GM18508 (cell line): ENCODE results near the gene RAB2B.
"Not testable (repeated sequence)": the region's sequence is repeated elsewhere in the genome, so short reads cannot be mapped to it uniquely, and the experiment has no call there.

Experiments
- ATAC-seq: cut with Tn5 transposase; IDR thresholded peaks from one replicate; pipeline ENCODE4 v1.9.1; 2021; ENCODE audit warnings: moderate number of reproducible peaks; ENCODE audit not compliant: insufficient read depth, unreplicated experiment

Gene RAB2B

GRCh38 chr14:21494902-21495762, 18.4 kb upstream of the RAB2B start:
- no peak for ATAC-seq

GRCh38 chr14:21486640-21487087, 9.9 kb upstream of the RAB2B start:
- ATAC-seq: no peak

GRCh38 chr14:21476523-21476924, 235 bp downstream of the RAB2B start:
- ATAC-seq: no peak

- ATAC-seq: no peak
These were observed 814 bp downstream of the RAB2B start for GRCh38 chr14:21475767-21476522.

- no peak for ATAC-seq
These were observed 9.1 kb downstream of the RAB2B start for GRCh38 chr14:21467616-21468015.

GRCh38 chr14:21455912-21456667, 20.7 kb downstream of the RAB2B start, which contains the start of gene CHD8:
Gene CHD8 (minus strand): TSS chr14:21456123. CDS start chr14:21431643, 24,480 bp downstream.
- ATAC-seq: peak; percentile 94

GRCh38 chr14:21455592-21455911, 21.2 kb downstream of the RAB2B start:
- peak; percentile 3 for ATAC-seq

- ATAC-seq: no peak
These were observed 21.8 kb downstream of the RAB2B start for GRCh38 chr14:21454843-21455544.

- no peak for ATAC-seq
These were observed 26.9 kb downstream of the RAB2B start for GRCh38 chr14:21449899-21450216.

GRCh38 chr14:21442657-21443056, 34.1 kb downstream of the RAB2B start:
- ATAC-seq: not testable (repeated sequence)

GRCh38 chr14:21440859-21441258, 35.9 kb downstream of the RAB2B start:
- no peak for ATAC-seq

- peak; percentile 95 for ATAC-seq
These were observed 39.5 kb downstream of the RAB2B start for GRCh38 chr14:21437063-21437901.

- ATAC-seq: no peak
These were observed 40.1 kb downstream of the RAB2B start for GRCh38 chr14:21436567-21437062.

GRCh38 chr14:21431126-21431525, 45.6 kb downstream of the RAB2B start:
- ATAC-seq: no peak

GRCh38 chr14:21428930-21429329, 47.8 kb downstream of the RAB2B start:
- no peak for ATAC-seq

GRCh38 chr14:21426692-21427091, 50.1 kb downstream of the RAB2B start:
- ATAC-seq: no peak

GRCh38 chr14:21419528-21419927, 57.2 kb downstream of the RAB2B start:
- no peak for ATAC-seq

GRCh38 chr14:21415329-21415728, 61.4 kb downstream of the RAB2B start:
- no peak for ATAC-seq

- no peak for ATAC-seq
These were observed 62.6 kb downstream of the RAB2B start for GRCh38 chr14:21414137-21414631.
